ENCODE results near the gene PRR18. TPM values are rescaled to one million over a fixed set of nuclear protein-coding genes. Genes with fewer than 3 reads are reported as not detected.

PRR18 gene
- total and polyA plus RNA-seq, 2 donors (not counting 1 experiment from before 2014, with no cell fraction given) = not detected

DNA sequence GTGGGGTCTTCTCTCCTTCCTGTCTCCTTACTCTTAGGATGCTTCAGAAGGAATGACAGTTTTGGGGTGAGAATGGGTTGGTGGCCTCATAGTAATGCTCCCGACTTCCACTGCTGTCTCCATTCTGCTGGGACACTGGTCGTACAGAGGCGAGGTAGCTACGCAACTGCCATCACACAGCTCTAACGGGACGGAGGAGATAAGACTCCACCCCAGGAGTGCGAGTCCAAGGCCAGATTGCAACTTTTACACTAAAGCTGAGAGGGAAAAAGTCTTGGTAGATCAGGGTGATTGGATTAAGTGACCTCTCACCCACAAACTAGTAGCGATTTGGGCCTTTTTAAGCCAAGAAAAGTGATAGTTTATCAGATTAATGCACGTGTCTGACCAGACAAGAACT lies 1.8 kb upstream of the PRR18 start:
- H3K4me3 ChIP-seq (replicated peaks in 1 of 4; ENCODE audit: control extremely low read depth in 1 of 4, insufficient read depth in 1 of 4, low read depth in 3 of 4, low read length in 4 of 4) = no peak overlapping the region
- H3K9me3 ChIP-seq (ENCODE audit: control insufficient read depth, insufficient read depth, low read depth, low read length) = no peaks in the 10 kb centered on the region
- H4K20me1 ChIP-seq (ENCODE audit: control insufficient read depth, extremely low read depth, insufficient read depth, low read length) = no peaks in the 10 kb centered on the region
- peaks cover 34% of the 10 kb centered on the region for H3K27me3 ChIP-seq (ENCODE audit: control insufficient read depth, insufficient read depth, low read length)
- H3K79me2 ChIP-seq (ENCODE audit: control insufficient read depth, insufficient read depth, low read length) = no peaks in the 10 kb centered on the region
- no peak overlapping the region for H3K9ac ChIP-seq (ENCODE audit: insufficient read depth, low read length)
- H3K27ac ChIP-seq (ENCODE audit: insufficient read depth, low read length) = no peak overlapping the region
- H3K4me1 ChIP-seq (ENCODE audit: control insufficient read depth, extremely low read depth, insufficient read depth, low read length) = no peaks in the 10 kb centered on the region
- no peaks in the 10 kb centered on the region for H3K36me3 ChIP-seq (ENCODE audit: control insufficient read depth, insufficient read depth, low read length)
- H2AFZ ChIP-seq (ENCODE audit: low read length) = no peak overlapping the region
- TF ChIP-seq, protein P1, sequence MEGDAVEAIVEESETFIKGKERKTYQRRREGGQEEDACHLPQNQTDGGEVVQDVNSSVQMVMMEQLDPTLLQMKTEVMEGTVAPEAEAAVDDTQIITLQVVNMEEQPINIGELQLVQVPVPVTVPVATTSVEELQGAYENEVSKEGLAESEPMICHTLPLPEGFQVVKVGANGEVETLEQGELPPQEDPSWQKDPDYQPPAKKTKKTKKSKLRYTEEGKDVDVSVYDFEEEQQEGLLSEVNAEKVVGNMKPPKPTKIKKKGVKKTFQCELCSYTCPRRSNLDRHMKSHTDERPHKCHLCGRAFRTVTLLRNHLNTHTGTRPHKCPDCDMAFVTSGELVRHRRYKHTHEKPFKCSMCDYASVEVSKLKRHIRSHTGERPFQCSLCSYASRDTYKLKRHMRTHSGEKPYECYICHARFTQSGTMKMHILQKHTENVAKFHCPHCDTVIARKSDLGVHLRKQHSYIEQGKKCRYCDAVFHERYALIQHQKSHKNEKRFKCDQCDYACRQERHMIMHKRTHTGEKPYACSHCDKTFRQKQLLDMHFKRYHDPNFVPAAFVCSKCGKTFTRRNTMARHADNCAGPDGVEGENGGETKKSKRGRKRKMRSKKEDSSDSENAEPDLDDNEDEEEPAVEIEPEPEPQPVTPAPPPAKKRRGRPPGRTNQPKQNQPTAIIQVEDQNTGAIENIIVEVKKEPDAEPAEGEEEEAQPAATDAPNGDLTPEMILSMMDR (conservative IDR thresholded peaks at IDR 0.05 in 1 of 2, IDR thresholded peaks at IDR 0.05 in 1 of 2; ENCODE audit: low read depth in 1 of 2, low read length in 2 of 2) = no peak
- no peak for TF ChIP-seq EZH2 (IDR thresholded peaks at IDR 0.05; ENCODE audit: low read length, missing control alignments)
- no peak overlapping the region for H3K4me2 ChIP-seq (ENCODE audit: extremely low read depth, insufficient read depth, low read length)
- DNase-seq (ENCODE audit: low read depth in 2 of 2) = no peak

DNA sequence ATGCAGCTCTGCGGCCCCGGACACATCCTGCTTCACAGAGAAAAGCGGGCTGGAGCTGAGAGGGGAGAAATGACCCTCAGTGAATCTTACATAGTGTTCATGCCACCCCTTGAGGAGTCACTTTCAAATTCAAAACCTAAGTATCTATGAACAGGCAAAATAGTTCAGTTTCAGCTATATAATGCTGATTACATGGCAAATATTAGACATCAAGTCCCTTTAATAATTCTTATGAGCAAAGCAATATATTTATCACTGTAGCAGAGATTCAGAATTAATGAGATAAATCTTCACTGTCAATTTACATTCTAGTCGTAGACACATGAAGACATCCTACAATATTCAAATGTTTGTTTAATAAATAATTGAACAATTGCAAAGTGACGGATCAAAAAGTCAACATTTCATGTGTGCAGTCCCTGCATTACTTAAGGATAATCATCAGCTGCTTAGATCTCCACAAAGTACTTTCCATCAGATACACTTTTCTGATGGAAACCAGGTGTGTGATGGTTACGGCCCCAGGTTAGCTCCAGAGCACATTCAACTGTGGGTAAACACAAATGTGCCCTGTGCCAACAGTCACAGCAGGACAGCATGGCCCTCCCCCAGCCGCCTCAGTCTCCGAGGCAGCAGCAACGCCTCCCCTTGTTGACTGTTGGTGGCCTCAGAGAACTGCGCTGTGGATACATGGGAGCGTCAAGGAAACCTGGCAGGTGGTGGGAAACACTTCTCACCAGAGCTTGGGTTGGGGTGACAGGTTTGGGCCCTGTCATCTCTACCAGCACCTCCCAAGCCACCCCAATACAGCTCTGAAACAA lies 787 bp upstream of the PRR18 start:
- H3K9ac ChIP-seq (ENCODE audit: insufficient read depth, low read length) = no peak overlapping the region
- TF ChIP-seq EZH2 (IDR thresholded peaks at IDR 0.05; ENCODE audit: low read length, missing control alignments) = peak; percentile 40
- TF ChIP-seq, protein P1 (conservative IDR thresholded peaks at IDR 0.05 in 1 of 2, IDR thresholded peaks at IDR 0.05 in 1 of 2; ENCODE audit: low read depth in 1 of 2, low read length in 2 of 2) = no peak
- H4K20me1 ChIP-seq (ENCODE audit: control insufficient read depth, extremely low read depth, insufficient read depth, low read length) = no peaks in the 10 kb centered on the region
- DNase-seq (ENCODE audit: low read depth in 2 of 2) = no peak
- no peaks in the 10 kb centered on the region for H3K9me3 ChIP-seq (ENCODE audit: control insufficient read depth, insufficient read depth, low read depth, low read length)
- no peaks in the 10 kb centered on the region for H3K79me2 ChIP-seq (ENCODE audit: control insufficient read depth, insufficient read depth, low read length)
- no peak overlapping the region for H3K27ac ChIP-seq (ENCODE audit: insufficient read depth, low read length)
- no peaks in the 10 kb centered on the region for H3K36me3 ChIP-seq (ENCODE audit: control insufficient read depth, insufficient read depth, low read length)
- H3K27me3 ChIP-seq (ENCODE audit: control insufficient read depth, insufficient read depth, low read length) = peaks cover 34% of the 10 kb centered on the region
- no peak overlapping the region for H3K4me2 ChIP-seq (ENCODE audit: extremely low read depth, insufficient read depth, low read length)
- no peaks in the 10 kb centered on the region for H3K4me1 ChIP-seq (ENCODE audit: control insufficient read depth, extremely low read depth, insufficient read depth, low read length)
- H2AFZ ChIP-seq (ENCODE audit: low read length) = no peak overlapping the region
- no peak overlapping the region for H3K4me3 ChIP-seq (replicated peaks in 1 of 4; ENCODE audit: control extremely low read depth in 1 of 4, insufficient read depth in 1 of 4, low read depth in 3 of 4, low read length in 4 of 4)

DNA sequence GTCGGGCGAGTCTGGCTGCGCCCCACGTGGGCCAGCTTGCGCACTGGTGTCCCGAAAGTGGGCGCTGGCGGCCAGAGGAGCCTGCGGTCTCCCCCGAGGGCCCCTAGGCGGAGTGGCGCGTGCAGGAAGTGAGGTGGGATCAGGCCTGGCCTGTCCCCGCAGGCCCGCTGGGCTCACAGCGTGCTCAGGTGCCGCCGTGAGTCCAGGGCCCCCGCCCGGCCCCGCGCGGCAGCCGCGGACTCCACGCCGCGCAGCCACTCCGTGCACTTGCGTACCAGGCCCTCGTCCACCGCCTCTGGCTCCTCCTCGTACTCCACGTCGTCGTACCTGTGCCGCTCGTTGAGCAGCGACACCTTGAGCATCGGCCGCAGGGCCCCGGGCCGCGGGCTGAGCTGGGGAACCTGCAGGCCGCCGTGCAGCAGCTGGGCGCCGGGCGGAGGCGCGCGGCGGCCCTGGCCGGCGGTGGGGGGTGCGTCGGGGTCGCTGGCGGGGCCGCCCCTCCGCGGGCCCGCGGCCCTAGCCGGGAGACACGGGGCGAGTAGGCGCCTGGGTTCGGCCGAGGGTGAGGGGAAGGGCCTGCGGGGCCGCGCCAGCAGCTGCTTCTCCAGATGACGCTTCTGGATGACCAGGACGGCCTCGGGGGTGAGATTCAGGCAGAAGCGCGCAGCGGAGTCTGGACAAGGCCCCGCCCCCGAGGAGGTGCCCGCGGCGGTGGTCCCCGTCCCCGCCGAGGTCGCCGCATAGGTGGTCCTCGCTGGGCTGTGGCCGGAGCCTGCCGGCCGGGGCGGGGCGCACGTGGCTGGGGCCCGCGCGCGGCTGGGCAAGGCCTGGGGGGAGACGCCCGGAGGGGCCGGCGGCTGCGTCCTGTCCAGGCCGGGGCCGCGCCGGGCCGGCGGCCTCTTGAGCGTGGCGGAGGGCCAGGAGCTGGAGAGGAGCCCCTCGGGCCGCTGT lies 835 bp downstream of the PRR18 start:
- Histone ChIP-seq H2AFZ (ENCODE audit: low read length) (no peak overlapping the region), H3K36me3 (ENCODE audit: control insufficient read depth, insufficient read depth, low read length) (no peaks in the 10 kb centered on the region), H3K27me3 (ENCODE audit: control insufficient read depth, insufficient read depth, low read length) (peaks cover 34% of the 10 kb centered on the region), H3K4me1 (ENCODE audit: control insufficient read depth, extremely low read depth, insufficient read depth, low read length) (no peaks in the 10 kb centered on the region), H3K4me2 (ENCODE audit: extremely low read depth, insufficient read depth, low read length) (peak overlapping the region; percentile 25), H4K20me1 (ENCODE audit: control insufficient read depth, extremely low read depth, insufficient read depth, low read length) (no peaks in the 10 kb centered on the region), H3K27ac (ENCODE audit: insufficient read depth, low read length) (no peak overlapping the region), H3K79me2 (ENCODE audit: control insufficient read depth, insufficient read depth, low read length) (no peaks in the 10 kb centered on the region), H3K4me3 (replicated peaks in 1 of 4; ENCODE audit: control extremely low read depth in 1 of 4, insufficient read depth in 1 of 4, low read depth in 3 of 4, low read length in 4 of 4) (no peak overlapping the region), H3K9me3 (ENCODE audit: control insufficient read depth, insufficient read depth, low read depth, low read length) (no peaks in the 10 kb centered on the region), H3K9ac (ENCODE audit: insufficient read depth, low read length) (no peak overlapping the region)
- TF ChIP-seq EZH2 (IDR thresholded peaks at IDR 0.05; ENCODE audit: low read length, missing control alignments) = peak; percentile 98
- TF ChIP-seq, protein P1 (conservative IDR thresholded peaks at IDR 0.05 in 1 of 2, IDR thresholded peaks at IDR 0.05 in 1 of 2; ENCODE audit: low read depth in 1 of 2, low read length in 2 of 2) = no peak
- peak in 1 of 2 donors; percentile 2 for DNase-seq (ENCODE audit: low read depth in 2 of 2)

All from fibroblast of lung (primary cell).